WTC11 (cell line): ENCODE results near the gene NKD1.

Source experiments
- ZNF121 ChIP-seq: sonication (generic); formaldehyde crosslinking; IDR thresholded peaks from 2 replicates; pipeline ENCODE4 v1.8.0; 2023; ENCODE audit warnings: missing genetic modification reagents
- TF ChIP-seq, protein P1 (sequence below): fragments of 200-600 bp; IDR thresholded peaks from 2 replicates; pipeline ENCODE4 v1.8.0; 2022; ENCODE audit warnings: antibody characterized with exemption
- TF ChIP-seq, protein P2 (sequence below): sonication (generic); formaldehyde crosslinking; IDR thresholded peaks from 2 replicates; pipeline ENCODE4 v1.8.1; 2023; ENCODE audit warnings: mild to moderate bottlenecking, missing genetic modification reagents

DNA sequence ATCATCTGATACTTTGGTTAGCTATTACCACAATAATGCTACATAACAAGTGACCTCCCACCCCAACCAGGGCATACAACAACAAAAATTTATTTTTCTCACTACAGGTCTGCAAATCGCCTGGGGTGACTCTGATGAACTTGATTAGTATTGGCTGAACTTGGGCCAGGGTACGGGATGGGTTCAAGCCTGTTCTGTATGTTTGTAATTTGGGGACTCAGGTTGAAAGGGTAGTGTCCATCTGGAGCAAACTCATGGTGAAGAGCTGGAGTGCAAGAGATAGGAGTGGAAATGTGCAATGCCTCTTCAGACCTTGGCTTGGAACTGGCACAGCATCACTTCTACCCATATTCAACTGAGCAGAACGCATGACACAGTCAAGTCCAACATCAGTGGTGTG, 16.3 kb upstream of the NKD1 start:
- TF ChIP-seq, protein P1, sequence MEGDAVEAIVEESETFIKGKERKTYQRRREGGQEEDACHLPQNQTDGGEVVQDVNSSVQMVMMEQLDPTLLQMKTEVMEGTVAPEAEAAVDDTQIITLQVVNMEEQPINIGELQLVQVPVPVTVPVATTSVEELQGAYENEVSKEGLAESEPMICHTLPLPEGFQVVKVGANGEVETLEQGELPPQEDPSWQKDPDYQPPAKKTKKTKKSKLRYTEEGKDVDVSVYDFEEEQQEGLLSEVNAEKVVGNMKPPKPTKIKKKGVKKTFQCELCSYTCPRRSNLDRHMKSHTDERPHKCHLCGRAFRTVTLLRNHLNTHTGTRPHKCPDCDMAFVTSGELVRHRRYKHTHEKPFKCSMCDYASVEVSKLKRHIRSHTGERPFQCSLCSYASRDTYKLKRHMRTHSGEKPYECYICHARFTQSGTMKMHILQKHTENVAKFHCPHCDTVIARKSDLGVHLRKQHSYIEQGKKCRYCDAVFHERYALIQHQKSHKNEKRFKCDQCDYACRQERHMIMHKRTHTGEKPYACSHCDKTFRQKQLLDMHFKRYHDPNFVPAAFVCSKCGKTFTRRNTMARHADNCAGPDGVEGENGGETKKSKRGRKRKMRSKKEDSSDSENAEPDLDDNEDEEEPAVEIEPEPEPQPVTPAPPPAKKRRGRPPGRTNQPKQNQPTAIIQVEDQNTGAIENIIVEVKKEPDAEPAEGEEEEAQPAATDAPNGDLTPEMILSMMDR: no peak
- TF ChIP-seq, protein P2, sequence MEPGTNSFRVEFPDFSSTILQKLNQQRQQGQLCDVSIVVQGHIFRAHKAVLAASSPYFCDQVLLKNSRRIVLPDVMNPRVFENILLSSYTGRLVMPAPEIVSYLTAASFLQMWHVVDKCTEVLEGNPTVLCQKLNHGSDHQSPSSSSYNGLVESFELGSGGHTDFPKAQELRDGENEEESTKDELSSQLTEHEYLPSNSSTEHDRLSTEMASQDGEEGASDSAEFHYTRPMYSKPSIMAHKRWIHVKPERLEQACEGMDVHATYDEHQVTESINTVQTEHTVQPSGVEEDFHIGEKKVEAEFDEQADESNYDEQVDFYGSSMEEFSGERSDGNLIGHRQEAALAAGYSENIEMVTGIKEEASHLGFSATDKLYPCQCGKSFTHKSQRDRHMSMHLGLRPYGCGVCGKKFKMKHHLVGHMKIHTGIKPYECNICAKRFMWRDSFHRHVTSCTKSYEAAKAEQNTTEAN (CRISPR knock-in tag): no peak
- TF ChIP-seq ZNF121 (CRISPR knock-in tag): no peak
